ACHN (cell line): Measurements from ENCODE around the gene CYFIP2.

Experiments used
- DNase-seq: peaks from one replicate; pipeline ENCODE4 v3.0.0-alpha.2; 2015
- in situ Hi-C: cut with HindIII; loops from 2 replicates; pipeline ENCODE4 v1.10.0; 2017; ENCODE audit warnings: low sequenced_read_pairs, low pct_ligation_motif_present, low pct_unique_long_range_greater_than_20kb

The CYFIP2 gene

DNA sequence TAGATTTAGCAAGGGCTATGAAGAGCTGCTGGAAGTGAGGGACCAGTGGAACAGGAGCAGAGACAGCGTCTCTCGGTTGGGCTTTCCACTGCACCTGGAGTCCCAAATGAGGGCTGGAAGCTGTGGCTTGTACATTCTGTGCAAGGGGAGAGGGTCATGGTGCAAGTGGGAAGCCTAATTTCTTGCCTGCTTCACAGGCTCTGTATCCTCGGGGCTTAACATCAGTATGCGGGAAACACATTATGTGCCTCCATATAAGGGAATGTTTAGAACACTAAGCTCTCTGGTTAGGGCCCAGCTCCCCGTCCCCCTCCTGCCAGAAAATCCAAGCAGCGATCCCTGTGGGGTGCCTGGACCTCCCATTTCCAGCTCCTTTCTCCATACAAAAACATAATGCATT lies 105.0 kb downstream of the CYFIP2 start:
- in situ Hi-C loops: no loop called here

DNA sequence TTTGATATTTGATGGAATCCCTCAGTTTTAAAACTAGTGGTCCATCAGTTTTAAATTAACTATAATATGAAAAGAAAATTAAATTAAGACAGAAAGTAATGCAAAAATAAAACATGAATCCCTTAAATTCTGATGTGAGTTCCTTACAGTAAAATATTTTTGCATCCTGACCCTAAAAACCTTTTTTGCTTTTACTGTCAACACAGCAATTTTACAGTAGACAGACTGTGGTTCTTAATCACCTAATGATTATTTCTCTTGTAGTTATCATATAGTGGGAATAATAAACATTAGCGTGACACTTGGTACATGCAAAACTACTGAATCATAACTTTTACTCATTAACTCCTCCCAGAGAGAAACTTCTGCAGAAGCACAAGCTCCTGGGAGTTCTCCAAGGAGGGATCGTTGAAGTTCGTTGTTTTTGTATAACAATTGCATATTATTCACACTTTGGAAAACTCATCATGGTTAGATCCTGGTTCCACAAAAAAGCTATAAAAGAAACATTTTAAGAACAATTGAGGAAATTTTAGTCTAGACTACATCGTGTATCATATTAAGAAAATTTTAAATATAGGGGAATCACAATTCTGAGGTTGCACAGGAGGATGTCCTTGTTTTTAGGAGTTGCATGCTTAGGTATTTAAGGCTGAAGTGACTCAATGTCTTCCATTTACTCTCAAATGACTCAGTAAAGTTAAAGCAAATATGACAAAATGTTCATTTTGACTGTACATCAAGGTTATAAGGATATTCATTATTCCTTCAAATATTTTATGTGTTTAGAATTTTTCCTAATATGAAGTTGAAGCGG lies 105.9 kb downstream of the CYFIP2 start:
- in situ Hi-C loops: no loop called here
- no peak for DNase-seq

More for the DNA sequence above, 105.0 kb downstream of the CYFIP2 start:
- no peak for DNase-seq

DNA sequence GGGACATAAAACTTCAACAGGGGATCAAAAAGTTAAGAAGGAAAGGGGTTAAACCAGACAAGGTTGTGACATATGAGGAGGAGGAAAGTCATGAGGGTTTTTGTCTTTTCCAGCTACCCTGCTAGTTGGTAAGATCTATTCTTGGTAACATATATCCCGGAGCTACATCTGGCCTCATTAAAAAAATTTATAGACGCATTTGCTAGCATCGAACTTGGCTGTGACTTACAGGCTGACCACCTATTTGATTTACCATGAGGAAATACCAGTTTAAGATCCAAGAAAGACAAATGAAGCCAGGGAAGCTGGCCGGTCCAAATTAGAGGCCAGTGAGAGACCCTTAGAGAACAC lies 106.5 kb downstream of the CYFIP2 start:
- DNase-seq: no peak
- in situ Hi-C loops: no loop called here

DNA sequence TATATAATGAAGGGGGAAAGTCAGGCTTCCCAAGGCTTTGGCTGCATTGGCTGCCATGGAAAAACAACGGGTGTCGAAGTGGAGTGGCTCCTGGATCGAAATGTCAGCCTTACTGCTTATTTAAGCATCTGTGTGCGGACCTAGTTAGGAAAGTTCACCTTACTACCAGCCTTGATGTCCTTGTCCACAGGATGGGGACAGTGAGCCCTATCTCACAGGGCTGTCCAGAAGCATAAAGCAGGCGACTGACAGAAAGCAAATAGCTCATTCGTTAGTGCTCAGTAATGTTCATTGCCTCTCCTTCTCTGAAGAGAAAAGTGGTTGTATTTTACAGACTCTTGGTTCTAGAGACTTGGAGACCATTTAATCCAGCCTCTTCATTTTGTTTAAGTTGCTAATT lies 112.6 kb downstream of the CYFIP2 start:
- DNase-seq: no peak
- in situ Hi-C loops: no loop called here

DNA sequence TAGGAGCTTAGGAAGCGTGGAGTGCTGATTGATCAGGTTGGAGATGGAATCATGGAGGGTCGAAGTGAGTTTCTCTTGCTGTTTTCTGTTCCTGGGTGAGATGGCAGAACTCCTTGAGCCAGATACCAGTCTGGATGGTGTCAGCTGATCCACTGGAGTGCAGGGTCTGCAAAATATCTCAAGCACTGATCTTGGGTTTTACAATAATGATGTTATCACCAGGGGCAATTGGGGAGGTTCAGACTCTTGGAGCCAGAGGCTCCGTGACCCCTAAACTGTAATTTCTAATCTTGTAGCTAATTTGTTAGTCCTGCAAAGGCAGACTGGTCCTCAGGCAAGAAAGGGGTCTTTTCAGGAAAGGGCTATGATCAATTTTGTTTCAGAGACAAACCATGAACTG lies 114.1 kb downstream of the CYFIP2 start:
- in situ Hi-C loops: no loop called here
- no peak for DNase-seq

DNA sequence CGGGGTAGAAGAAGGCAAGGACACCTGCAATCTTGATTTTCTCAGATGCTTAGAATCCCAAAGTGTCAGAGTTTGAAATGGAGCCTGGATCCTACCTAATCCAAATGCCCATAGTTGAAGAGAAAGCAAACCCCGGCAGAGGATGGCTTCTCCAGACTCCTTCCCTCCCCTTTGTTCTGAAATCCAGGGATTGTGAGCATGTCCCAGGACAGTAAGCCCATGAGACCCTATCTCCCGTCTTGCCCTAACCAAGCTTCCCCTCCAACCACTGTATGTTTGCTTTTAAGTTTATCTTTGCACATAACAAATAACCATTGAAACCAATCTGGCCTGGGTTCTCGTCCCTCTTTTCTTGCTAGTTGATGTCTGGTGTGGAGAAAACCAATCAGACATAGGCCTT lies 115.8 kb downstream of the CYFIP2 start:
- in situ Hi-C loops: no loop called here
- DNase-seq: no peak

DNA sequence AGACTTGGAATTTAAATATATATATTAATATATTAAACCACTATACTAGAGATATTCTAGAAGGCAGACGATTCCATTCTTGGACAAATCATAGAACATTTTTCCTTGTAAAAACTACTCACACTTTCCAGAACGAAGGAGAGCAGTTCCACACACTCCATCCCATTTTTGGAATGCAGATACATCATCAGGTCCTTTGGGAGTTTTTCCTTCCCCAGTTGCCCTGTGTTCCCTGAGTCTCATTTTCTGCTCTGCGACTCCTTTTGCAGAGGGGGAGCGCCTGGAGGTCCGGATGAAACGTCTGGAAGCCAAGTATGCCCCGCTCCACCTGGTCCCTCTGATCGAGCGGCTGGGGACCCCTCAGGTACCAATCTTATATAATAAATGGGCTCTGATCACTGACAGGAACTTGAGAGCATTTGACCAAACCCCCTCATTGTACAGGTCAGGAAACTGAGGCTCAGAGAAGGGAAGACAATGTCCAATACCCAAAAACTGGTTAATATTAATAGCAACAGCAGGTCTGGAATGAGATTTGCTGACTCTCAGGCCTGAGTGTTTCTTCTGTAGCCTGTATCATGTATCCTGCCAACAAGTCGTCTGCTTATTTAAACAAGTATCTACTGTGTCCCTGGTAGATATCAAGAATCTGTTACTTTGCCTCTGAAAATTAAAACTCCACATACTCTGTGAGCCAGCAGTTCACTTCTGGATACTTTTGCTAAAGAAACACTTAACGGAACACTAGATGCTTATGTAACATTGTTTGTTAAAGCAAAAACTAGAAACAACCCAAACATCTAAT lies 117.3 kb downstream of the CYFIP2 start:
- no peak for DNase-seq
- in situ Hi-C loops: no loop called here

DNA sequence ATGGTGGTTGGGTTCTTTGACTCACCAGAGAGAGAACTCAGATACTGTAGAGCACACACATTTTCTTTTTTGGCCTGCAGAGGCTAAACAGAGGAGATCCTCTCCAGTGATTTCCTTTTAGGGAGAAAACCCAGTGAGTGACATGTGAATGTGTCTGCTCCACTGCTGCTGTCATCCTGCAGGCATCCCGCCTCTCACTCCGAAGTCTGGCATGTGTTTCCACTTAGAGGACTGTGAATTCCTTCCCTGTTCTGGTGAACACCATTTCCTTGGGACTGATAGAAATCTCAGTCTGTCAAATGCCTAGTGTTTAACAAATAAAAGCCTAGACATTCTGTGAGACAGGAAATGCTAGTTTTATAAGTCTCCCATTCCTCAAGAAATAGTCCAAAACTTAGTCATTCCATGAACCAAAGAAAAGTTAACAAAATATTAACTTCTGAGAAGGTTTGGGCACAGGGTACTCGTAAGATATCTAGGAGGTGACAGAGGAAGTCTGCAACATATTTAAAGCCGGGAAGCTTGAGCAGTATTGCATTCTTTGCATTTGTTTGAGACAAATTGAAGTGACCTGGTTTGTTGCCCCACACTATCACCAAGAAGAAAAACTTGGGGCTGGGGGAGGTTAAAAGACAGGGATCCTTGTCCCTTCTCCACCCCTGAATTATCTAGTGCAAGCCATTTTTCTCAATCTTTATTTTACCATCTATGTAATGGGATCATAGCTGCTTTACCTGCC lies 119.2 kb downstream of the CYFIP2 start:
- in situ Hi-C loops: no loop called here
- DNase-seq: peak; percentile 90

DNA sequence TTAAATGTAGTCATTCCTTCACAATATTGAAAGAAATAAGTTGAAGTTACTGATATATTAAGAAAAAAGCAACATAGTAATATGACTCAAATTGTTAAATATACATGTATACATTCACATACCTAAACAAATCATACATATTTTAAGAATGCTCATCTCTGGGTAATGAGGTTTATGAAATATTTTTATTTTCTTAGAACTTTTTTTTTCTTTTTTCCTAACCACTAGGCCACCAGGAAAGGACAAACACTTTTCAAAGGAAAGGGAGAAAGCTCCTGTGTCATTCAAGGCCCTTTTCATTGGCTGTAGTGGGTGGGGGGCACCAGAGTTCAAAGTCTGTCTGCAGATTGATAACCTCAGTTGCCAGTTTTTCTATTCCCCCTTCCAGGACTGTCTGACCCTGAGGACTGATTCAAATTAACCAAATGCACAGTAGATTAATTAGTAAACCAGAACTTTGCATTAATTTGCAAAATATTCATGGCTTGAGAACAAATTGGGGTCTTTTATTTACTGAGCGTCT lies 121.2 kb downstream of the CYFIP2 start:
- in situ Hi-C loops: no loop called here
- no peak for DNase-seq

DNA sequence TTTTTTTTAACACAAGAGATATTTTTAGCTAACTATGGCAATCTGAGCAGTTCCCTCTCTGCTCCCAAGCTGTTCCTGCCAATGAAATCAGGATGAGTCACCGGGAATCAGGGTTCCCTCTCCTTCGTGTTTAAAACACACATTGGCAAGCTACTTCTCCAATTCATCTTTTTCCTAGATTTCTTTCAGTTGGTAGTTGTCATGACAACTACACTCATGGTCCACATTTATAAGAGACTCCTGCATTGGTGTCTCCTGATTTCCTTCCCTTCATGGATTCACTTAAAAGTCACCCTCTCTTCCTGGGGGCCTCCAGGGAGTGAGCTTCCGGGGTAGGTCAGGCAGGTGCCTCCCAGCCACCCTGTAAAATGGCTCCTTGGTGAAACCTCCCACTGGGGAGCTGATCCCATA lies 121.8 kb downstream of the CYFIP2 start:
- in situ Hi-C loops: no loop called here
- peak; percentile 73 for DNase-seq

DNA sequence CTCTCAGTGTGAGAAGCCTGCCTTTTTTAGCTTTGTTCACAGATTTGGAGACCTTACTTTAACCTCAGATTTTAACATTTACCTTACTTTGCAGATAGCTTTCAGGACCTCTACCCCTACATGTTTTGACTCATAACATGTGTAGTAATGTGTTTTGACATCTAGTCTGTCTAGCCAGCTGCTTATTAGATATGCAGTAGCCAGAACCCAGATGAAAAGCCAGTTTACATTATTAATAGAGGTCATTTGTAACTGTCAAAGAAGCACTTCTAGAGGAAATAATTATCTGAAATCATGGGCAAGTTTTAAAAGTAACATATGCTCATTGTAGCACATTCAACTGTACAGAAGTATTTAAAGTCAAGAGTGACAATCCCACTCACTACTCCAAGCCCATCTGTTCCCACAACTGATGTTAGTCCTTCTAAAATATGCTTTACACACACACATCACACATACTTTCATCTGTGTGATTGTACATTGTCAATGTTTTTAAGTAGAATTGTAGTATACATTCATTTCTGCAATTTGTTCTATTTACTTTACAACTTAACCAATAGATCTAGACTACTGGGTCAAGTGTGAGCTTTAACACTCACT lies 122.3 kb downstream of the CYFIP2 start:
- no peak for DNase-seq
- in situ Hi-C loops: no loop called here

DNA sequence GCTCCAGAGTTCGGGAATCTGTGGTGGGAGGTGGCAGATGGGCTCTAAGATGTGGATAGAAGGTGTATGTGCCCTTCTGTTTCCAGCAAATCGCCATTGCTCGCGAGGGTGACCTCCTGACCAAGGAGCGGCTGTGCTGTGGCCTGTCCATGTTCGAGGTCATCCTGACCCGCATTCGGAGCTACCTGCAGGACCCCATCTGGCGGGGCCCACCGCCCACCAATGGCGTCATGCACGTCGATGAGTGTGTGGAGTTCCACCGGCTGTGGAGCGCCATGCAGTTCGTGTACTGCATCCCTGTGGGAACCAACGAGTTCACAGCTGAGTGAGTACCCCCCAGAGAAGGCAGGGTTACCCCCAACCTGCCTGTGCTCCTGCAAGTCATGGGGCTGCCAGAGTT lies 123.2 kb downstream of the CYFIP2 start:
- in situ Hi-C loops: no loop called here
- no peak for DNase-seq

DNA sequence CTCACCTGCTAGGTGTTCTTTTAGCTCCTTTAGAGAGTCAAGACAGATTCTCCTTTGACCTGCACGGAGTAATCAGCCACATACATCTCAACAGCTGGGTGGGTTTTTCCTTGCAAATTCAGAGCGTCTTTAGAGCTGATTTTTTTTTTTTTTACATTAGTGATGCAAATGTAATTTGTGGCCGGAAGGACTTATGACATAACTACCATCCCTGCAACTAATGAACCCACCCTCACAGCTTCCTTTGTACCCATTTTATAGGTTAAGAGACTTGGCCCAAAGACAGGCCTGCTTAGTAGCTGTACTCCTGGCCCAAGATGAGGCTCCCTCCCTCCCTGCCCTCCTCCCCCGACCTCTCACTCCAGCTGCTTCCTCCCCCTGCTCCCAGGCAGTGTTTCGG lies 124.2 kb downstream of the CYFIP2 start:
- in situ Hi-C loops: no loop called here
- DNase-seq: no peak

DNA sequence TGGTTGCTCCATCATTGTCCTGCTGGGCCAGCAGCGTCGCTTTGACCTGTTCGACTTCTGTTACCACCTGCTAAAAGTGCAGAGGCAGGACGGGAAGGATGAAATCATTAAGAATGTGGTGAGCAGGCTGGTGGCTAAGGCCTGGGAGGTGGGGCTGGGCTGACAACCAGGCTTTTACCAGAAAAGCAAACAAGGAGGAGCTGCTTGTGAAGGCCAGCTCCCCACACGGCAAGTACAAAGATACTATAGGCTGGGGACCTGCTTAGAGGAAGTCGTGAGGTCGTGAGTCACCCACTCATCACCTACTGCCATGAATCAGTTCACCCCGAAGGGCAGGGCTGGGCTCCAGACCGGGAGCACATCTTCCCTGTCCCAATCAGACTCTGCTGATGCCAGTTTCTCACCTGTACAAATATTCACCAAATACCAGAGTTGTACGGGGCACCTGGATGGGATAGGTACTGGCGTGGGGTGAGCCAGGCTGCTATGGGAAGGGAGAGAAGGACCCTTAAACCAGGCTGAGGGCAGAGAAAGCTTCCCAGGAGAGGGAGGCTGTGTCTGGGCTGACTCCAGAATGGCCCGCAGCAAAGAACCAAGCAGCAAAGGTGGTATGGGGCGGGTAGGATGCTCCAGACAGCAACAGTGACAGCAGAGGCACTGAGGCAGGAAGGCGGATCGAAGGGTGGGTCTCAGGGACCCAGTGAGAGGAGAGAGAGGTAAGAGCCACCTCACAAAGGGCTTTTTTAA lies 124.8 kb downstream of the CYFIP2 start:
- in situ Hi-C loops: no loop called here
- peak; percentile 94 for DNase-seq

DNA sequence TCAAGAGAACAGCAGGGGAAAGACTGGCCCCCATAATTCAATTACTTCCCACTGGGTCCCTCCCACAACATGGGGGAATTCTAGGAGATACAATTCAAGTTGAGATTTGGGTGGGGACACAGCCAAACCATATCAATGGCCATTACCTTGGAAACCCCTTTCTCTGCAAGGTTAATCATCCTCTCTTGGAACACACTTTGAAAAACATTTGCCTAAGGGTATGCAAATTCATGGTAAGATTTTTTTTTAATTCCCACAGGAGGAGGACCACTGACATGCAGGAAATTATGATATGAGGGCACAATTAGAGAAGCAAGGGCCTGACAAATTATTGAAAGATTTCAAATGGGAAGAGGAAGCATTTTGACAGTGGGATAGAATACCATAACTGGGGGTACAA lies 132.4 kb downstream of the CYFIP2 start:
- in situ Hi-C loops: no loop called here

DNA sequence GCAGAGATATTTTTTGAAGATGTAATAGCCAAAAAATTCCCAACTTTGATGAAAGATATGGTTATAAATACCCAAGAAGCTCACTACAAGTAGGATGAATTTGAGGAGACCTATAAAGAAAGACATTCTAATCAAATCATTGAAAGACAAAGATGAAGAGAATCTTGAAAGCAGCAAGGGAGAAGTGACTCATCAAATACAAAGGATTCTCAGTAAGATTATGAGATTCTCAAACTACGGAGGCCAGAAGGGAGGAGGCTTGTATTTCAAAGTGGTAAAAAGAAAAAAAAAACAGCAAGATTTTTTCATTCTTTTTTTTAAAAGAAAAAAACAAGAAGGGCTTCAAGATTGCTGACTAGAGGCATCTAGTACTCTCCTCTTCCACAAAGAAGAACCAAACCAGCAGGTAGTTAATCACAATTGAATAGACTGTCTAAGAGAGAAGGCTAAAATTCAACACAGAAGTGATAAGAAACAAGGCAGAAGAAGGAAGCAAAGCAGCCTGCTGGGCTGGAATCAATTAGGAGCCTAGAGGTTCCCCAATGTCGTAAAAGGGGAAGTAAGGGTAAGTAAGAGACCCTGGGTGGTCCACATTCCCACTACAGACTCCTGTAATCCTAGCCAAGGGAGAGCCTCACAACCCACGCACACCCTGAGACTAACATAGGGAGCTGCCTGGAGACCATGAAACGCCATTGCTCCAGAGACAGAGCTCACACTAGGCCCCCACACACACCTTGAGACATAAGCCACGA lies 135.0 kb downstream of the CYFIP2 start:
- no peak for DNase-seq
- in situ Hi-C loops: no loop called here

More for the DNA sequence above, 132.4 kb downstream of the CYFIP2 start:
- no peak for DNase-seq

DNA sequence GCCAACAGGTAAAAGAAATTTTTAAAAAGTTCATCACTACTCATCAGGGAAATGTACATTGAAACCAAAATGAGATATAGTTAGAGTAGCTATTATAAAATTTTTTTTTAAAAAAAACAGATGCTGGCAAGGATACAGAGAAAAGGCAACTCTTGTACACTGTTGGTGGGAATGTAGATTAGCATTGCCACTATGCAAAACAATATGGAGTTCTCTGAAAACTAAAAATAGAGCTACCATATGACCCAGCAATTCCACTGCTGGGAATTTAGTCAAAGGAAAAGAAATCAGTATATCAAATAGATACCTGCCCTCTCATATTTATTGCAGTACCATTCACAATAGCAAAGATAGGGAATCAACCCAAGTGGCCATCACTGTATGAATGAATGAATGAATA lies 149.9 kb downstream of the CYFIP2 start:
- DNase-seq: no peak
- in situ Hi-C loops: no loop called here
